MM.1S (cell line): ENCODE measurements around the gene GXYLT1.
"Not testable (repeated sequence)": the region's sequence is repeated elsewhere in the genome, so short reads cannot be mapped to it uniquely, and the experiment has no call there.

Source experiments
- DNase-seq: peaks from one replicate; pipeline ENCODE4 v3.0.0-alpha.2; 2015
- H2AFZ ChIP-seq: fragments of 300-600 bp; sonication (generic); 2 replicates; pipeline ENCODE4 v1.6.0; 2016; ENCODE audit warnings: antibody characterized with exemption, low read length
- H3F3A ChIP-seq: fragments of 300-600 bp; sonication (generic); 2 replicates; pipeline ENCODE4 v1.6.1; 2016; ENCODE audit warnings: mild to moderate bottlenecking, antibody characterized with exemption, low read length, moderate library complexity, mixed read lengths; ENCODE audit not compliant: insufficient read depth
- H3K27ac ChIP-seq: fragments of 300-600 bp; sonication (generic); 2 replicates; pipeline ENCODE4 v1.5.1; 2016; ENCODE audit warnings: mild to moderate bottlenecking, low read length
- H3K27me3 ChIP-seq: fragments of 300-600 bp; sonication (generic); replicated peaks from 2 replicates; pipeline ENCODE4 v1.6.0; 2016; ENCODE audit warnings: low read length; ENCODE audit not compliant: insufficient read depth
- H3K36me3 ChIP-seq: fragments of 300-600 bp; sonication (generic); replicated peaks from 2 replicates; pipeline ENCODE4 v1.6.1; 2016; ENCODE audit warnings: mild to moderate bottlenecking, low read length, mixed read lengths; ENCODE audit not compliant: insufficient read depth
- H3K4me1 ChIP-seq: fragments of 300-600 bp; sonication (generic); 2 replicates; pipeline ENCODE4 v1.6.1; 2016; ENCODE audit warnings: low read length, mixed read lengths
- H3K4me2 ChIP-seq: fragments of 300-600 bp; sonication (generic); 2 replicates; pipeline ENCODE4 v1.6.0; 2016; ENCODE audit warnings: low read depth, low read length
- H3K4me3 ChIP-seq: fragments of 300-600 bp; sonication (generic); 2 replicates; pipeline ENCODE4 v1.5.1; 2016; ENCODE audit warnings: low read length, mixed read lengths
- H3K79me2 ChIP-seq: fragments of 300-600 bp; sonication (generic); 2 replicates; pipeline ENCODE4 v1.6.1; 2016; ENCODE audit warnings: mixed run types, low read length, mixed read lengths
- H3K9ac ChIP-seq: fragments of 300-600 bp; sonication (generic); 2 replicates; pipeline ENCODE4 v1.6.1; 2016; ENCODE audit warnings: low read length, mixed read lengths
- H3K9me2 ChIP-seq: fragments of 300-600 bp; sonication (generic); replicated peaks from 2 replicates; pipeline ENCODE4 v1.6.1; 2016; ENCODE audit warnings: mild to moderate bottlenecking, low read length, mixed read lengths; ENCODE audit not compliant: insufficient read depth
- H3K9me3 ChIP-seq: fragments of 300-600 bp; sonication (generic); replicated peaks from 2 replicates; pipeline ENCODE4 v1.6.1; 2016; ENCODE audit warnings: mild to moderate bottlenecking, low read length, mixed read lengths; ENCODE audit not compliant: insufficient read depth
- H4K20me1 ChIP-seq: fragments of 300-600 bp; sonication (generic); 2 replicates; pipeline ENCODE4 v1.6.1; 2016; ENCODE audit warnings: mild to moderate bottlenecking, low read length, moderate library complexity, mixed read lengths; ENCODE audit not compliant: insufficient read depth
- CTCF ChIP-seq: fragments of 300-600 bp; sonication (generic); IDR thresholded peaks from 2 replicates; pipeline ENCODE4 v1.5.1; 2016; ENCODE audit warnings: antibody characterized with exemption, low read length, mixed read lengths
- EZH2 ChIP-seq: fragments of 300-600 bp; sonication (generic); optimal IDR thresholded peaks from 2 replicates; pipeline ENCODE3; 2017; ENCODE audit warnings: low read depth, mild to moderate bottlenecking, antibody characterized with exemption, low read length, mixed read lengths
- EZH2phosphoT487 ChIP-seq: fragments of 300-600 bp; sonication (generic); IDR thresholded peaks from 2 replicates; pipeline ENCODE4 v1.6.1; 2018; ENCODE audit warnings: antibody characterized with exemption, low read length

Gene GXYLT1

GRCh38 chr12:42119085-42119633 lies 25.5 kb downstream of the GXYLT1 start:
- Histone ChIP-seq H2AFZ (no peak overlapping the region), H3K9me3 (no peaks in the 10 kb centered on the region), H3K27me3 (no peaks in the 10 kb centered on the region), H3K4me1 (no peaks in the 10 kb centered on the region), H3K27ac (no peak overlapping the region), H3K9ac (no peak overlapping the region), H3F3A (no peaks in the 10 kb centered on the region), H3K36me3 (peaks cover 4% of the 10 kb centered on the region; the same call in 1 of the 2 replicates), H3K9me2 (no peaks in the 10 kb centered on the region), H3K4me2 (no peak overlapping the region), H4K20me1 (no peaks in the 10 kb centered on the region), H3K79me2 (peaks cover 30% of the 10 kb centered on the region), H3K4me3 (no peak overlapping the region)
- TF ChIP-seq EZH2phosphoT487 (no peak), CTCF (no peak), EZH2 (no peak)
- no peak for DNase-seq

- Histone ChIP-seq H3K36me3 (peaks cover 4% of the 10 kb centered on the region; the same call in 1 of the 2 replicates), H3K4me3 (no peak overlapping the region), H3K27me3 (no peaks in the 10 kb centered on the region), H3K79me2 (peaks cover 25% of the 10 kb centered on the region), H3K9me2 (no peaks in the 10 kb centered on the region), H3F3A (no peaks in the 10 kb centered on the region), H3K4me1 (no peaks in the 10 kb centered on the region), H3K9me3 (no peaks in the 10 kb centered on the region), H2AFZ (no peak overlapping the region), H4K20me1 (no peaks in the 10 kb centered on the region), H3K9ac (no peak overlapping the region), H3K4me2 (no peak overlapping the region), H3K27ac (no peak overlapping the region)
- TF ChIP-seq CTCF: no peak
- no peak for TF ChIP-seq EZH2
- TF ChIP-seq EZH2phosphoT487: no peak
- no peak for DNase-seq
These were observed 26.4 kb downstream of the GXYLT1 start for GRCh38 chr12:42118136-42118879.

- TF ChIP-seq EZH2 (no peak), EZH2phosphoT487 (no peak)
- H3K4me3 ChIP-seq: no peak overlapping the region
- H3K27me3 ChIP-seq: no peaks in the 10 kb centered on the region
- H3K36me3 ChIP-seq: no peaks in the 10 kb centered on the region; the same call in 1 of the 2 replicates
- H3K4me2 ChIP-seq: no peak overlapping the region
- H3K27ac ChIP-seq: no peak overlapping the region
- H3F3A ChIP-seq: no peaks in the 10 kb centered on the region
- no peaks in the 10 kb centered on the region for H4K20me1 ChIP-seq
- no peak for DNase-seq
- H3K79me2 ChIP-seq: no peaks in the 10 kb centered on the region
- no peak overlapping the region for H3K9ac ChIP-seq
- H3K9me2 ChIP-seq: no peaks in the 10 kb centered on the region
- H3K4me1 ChIP-seq: no peaks in the 10 kb centered on the region
- H3K9me3 ChIP-seq: no peaks in the 10 kb centered on the region
- H2AFZ ChIP-seq: no peak overlapping the region
These were observed 35.6 kb downstream of the GXYLT1 start for GRCh38 chr12:42109031-42109430.

- H3K4me1 ChIP-seq, H3K79me2 ChIP-seq, H2AFZ ChIP-seq, H3K9ac ChIP-seq, H3K9me3 ChIP-seq, H3K27ac ChIP-seq, H3K27me3 ChIP-seq, H3K4me3 ChIP-seq, H4K20me1 ChIP-seq, H3K36me3 ChIP-seq, DNase-seq, H3K9me2 ChIP-seq, H3F3A ChIP-seq, H3K4me2 ChIP-seq: not testable (repeated sequence)
These were observed 37.9 kb downstream of the GXYLT1 start for GRCh38 chr12:42106791-42107190.
